ENCODE data around the gene SH3D19.
A peak's percentile ranks its signal among the peaks of the same experiment; 100 is the strongest.

SH3D19 gene

DNA sequence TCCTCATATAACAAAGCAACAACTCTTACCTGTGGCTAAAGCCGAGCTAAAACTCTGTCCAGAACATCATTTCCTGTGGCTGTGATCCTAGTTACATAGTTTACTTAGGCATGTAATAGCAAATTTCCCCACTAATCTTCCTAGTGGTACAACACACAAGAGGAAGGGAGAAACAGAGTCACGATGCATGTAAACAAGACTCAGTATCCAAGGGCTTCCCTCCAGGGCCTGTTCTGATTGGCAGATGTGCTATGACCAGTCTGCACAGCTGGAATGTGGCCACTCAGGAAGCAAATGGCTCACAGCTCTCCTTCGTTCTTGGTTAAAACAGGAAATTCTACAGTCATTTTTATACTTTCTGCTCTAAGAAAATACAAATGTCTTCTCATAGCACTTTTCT, 97.7 kb downstream of the SH3D19 start:
- FAIRE-seq = no peak

GRCh38 chr4:151227172-151227571, 98.2 kb downstream of the SH3D19 start:
- FAIRE-seq = no peak

GRCh38 chr4:151226004-151226932, 99.1 kb downstream of the SH3D19 start:
- FAIRE-seq = no peak

GRCh38 chr4:151223465-151223864, 101.9 kb downstream of the SH3D19 start:
- FAIRE-seq = no peak

DNA sequence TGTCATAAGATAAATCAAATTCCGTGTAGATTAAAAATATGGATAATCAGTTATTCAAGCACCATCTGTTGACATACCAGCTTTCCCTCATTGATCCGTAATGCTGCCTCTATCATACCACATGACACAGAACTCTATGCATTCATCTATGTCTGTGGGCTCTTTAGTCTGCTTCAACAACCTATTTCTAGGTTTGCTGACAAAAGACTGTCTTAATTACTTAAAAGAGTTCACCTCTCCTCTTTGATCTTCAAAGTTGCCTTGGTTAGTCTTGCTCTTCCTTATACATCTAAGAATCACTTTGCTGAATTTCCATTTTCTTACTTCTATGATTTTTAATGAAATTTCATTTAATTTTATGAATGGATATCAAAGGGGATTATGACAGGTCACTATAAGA, 105.5 kb downstream of the SH3D19 start:
- no peak for FAIRE-seq

DNA sequence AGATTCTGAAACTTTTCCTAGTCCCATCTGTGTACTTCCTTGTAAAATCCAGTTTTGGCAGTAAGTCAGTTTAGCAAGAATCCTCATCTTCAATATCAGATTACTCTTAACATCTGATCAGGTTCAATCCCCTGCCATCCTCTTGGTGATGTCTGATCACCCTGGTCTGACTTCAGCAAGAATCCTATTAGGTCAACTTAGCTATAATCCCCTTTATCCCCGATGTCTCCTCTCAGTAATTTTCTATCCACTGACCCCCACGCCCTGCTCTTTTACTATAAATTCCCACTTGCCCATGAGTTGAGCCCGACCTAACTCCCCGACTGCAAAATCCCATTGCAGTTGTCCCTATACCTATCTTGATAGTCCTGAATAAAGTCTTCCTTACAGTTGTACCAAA, 106.3 kb downstream of the SH3D19 start:
- no peak for FAIRE-seq

DNA sequence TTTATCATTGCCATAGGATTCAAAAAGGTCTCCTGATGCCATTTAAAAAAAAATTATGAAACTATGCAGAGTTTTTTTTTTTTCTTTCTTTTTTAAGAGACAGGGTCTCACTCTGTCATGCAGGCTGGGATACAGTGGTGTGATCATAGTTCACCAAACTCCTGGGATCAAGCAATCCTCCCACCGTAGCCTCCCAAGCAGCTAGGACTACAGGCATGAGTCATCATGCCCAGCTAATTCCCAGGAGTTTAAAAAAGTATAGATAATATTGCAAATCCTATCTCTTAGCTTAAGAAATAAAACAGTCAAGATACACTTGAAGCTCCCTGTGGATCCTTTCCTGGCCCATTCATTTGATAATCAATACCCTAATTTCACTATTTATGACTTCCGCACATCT, 107.1 kb downstream of the SH3D19 start:
- FAIRE-seq = no peak

GRCh38 chr4:151217326-151217725, 108.1 kb downstream of the SH3D19 start:
- no peak for FAIRE-seq

- no peak for FAIRE-seq
These were observed 110.1 kb downstream of the SH3D19 start for GRCh38 chr4:151215295-151215694.

DNA sequence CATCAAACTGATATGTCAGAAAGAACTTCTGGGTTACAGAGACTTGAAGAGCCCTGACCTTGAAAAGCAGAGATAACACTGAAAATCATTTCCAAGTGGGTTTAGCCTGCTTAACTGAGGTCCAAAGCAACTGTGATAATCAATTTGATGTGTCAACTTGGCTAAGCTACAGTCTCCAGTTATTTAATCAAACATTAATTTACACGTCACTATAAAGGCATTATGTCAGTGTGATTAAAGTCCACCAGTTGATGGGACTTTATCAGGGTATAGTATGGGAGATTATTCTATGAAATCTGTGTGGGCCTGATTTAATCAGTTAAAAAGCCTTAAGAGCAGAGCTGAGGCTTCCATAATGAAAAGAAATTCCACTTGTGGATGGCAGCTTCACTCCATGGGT, 117.5 kb downstream of the SH3D19 start:
- FAIRE-seq = no peak

DNA sequence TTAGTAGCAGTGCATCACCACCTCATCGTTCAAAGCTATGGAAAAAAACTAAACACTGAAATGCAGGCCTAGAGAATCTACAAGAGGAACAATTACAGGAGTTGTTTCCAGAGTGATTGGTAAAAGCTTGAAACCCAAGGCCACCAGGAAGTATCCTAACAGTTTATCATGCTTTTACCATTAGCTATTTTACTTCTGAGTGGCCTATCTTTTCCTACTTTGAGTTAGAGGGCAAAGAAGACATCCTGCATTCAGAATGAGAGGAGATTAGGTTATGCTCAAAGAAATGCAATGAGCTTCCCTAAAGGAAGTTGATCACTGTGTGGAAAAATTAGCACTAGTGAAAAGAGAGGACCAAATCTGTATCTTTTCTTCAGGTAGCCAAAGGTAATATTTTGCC, 118.2 kb downstream of the SH3D19 start:
- no peak for FAIRE-seq

- no peak for FAIRE-seq
These were observed 119.0 kb downstream of the SH3D19 start for GRCh38 chr4:151206241-151207005.

- no peak for FAIRE-seq
These were observed 119.7 kb downstream of the SH3D19 start for GRCh38 chr4:151205722-151206121.

- no peak for FAIRE-seq
These were observed 120.4 kb downstream of the SH3D19 start for GRCh38 chr4:151204925-151205524.

- no peak for FAIRE-seq
These were observed 122.5 kb downstream of the SH3D19 start for GRCh38 chr4:151202851-151203455.

DNA sequence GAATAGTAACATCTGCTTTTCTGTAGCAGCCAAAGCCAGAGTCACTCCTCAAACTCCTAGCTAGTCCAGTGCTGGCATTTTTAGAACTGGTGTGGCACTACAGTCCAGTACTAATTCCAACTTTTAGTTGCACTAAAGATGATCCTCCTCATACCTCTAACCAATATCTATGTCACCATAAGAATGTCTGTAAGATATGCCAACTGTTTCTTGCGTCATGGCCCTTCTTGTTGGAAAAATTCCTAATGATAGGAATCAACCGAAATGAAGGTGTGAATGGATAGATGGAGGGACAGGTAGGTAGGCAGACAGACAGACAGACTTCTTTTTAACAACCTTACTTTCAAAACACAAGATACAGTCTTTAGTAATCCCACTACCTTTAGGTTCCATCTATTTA, 123.0 kb downstream of the SH3D19 start:
- no peak for FAIRE-seq

DNA sequence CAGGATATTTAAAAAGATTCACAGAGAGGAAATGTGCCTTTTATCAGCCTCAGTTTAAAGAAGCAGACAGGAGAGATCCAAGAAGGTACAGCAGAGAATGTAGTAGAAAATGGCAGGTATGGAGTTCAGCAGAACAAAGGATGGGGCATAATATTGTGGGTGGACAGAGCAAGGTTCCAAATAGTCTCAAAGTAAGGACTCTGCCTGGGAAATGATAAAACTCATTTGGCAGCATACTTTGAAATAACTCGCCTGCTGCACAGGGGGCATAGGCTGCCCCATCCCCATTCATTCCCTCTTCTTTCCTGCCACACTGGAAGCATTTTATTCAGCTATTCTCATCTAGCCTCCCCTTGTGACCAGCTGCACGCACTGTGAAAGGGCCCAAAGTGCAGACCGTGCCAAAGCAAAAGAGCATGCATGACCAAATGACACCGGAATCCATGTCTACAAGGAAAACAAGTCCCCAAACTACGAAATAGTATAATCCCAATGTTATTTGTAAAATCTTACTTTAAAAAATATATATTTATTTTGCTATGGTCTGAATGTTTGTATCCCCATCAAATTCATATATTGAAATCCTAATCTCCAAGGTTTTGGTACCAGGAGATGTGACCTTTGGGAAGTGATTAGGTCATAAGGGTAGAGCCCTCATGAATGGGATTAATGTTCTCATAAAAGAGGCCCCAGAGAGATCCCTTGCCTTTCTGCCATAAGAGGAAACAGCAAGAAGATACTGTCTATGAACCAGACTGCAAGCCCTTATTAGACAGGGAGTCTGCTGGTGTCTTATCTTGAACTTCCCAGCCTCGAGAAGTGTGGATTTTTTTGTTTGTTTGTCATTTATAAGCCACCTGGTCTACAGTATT, 125.8 kb downstream of the SH3D19 start:
- FAIRE-seq = no peak

- no peak for FAIRE-seq
These were observed 126.7 kb downstream of the SH3D19 start for GRCh38 chr4:151198748-151199147.

DNA sequence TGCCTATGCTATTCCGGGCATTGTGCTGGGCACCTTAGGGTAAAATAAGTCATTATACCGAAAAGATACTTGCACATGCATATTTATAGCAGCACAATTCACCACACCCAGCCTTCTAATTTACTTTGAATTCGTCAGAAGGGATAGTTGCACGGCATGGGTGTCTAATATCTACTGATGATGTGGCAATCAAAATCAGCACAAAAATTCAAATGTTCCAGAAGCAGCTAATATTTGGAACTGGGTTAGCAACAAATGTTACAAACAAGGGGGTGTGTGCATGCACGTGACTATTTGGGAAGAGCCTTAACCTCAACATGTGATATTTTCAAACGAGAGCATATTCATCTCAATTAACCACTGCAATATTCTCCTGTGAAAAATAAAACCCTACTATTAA, 128.2 kb downstream of the SH3D19 start:
- FAIRE-seq = no peak

DNA sequence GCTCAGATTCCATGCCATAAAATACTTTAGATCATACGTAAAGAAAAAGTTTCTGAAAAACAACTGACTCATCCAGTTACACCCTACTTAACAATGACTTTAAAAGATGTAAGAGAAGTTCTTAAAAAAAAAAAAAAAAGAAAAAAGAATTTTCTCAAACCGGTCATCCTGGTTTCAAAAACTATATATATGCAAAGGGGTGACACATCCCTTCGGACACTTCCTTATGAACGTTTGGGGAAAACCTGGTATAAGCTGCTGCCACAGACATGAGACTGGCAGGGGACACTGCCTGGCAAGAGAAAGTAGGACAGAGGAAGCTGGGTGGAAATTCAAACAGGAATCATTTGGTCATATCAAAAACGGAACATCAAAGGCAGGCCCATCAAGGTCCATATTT, 129.6 kb downstream of the SH3D19 start:
- FAIRE-seq = no peak

- no peak for FAIRE-seq
These were observed 132.0 kb downstream of the SH3D19 start for GRCh38 chr4:151193414-151193813.

- peak; percentile 30 for FAIRE-seq
These were observed 132.7 kb downstream of the SH3D19 start for GRCh38 chr4:151192556-151193235.

All from islet of Langerhans (tissue), 1 donor.